CD14-positive monocyte (primary cell): ENCODE results near the gene FAM83D. TPM values are rescaled to one million over a fixed set of nuclear protein-coding genes. Genes with fewer than 3 reads are reported as not detected.

Source experiments
- DNase-seq, 3 donors: peaks; one replicate each; pipeline ENCODE4 v3.0.0-alpha.2; 2011 to 2022
- H2AFZ ChIP-seq: 2 replicates; pipeline ENCODE4 v1.6.0; 2012; ENCODE audit warnings: mild to moderate bottlenecking, low read depth, low read length, inconsistent platforms; ENCODE audit not compliant: insufficient read depth, poor library complexity, severe bottlenecking
- H3K27ac ChIP-seq, 2 donors: 1 replicate in 1 of 2; 2 replicates in 1 of 2; pipeline ENCODE4 v1.5.1; 2012 to 2013; ENCODE audit warnings: low read length in 2 of 2, control low read depth in 1 of 2, inconsistent platforms in 1 of 2, low read depth in 1 of 2, mild to moderate bottlenecking in 1 of 2
- H3K27me3 ChIP-seq, 2 donors: one replicate each; pipeline versions ENCODE4 v1.6.0 to v1.6.1; 2011 to 2013; ENCODE audit warnings: low read length in 2 of 2; ENCODE audit not compliant: control insufficient read depth in 2 of 2, insufficient read depth in 2 of 2
- H3K36me3 ChIP-seq, 2 donors: replicated peaks in 1 of 2; 1 replicate in 1 of 2; 2 replicates in 1 of 2; pipeline versions ENCODE4 v1.5.1 to v1.6.1; 2012 to 2013; ENCODE audit warnings: low read length in 2 of 2, control low read depth in 1 of 2, inconsistent platforms in 1 of 2, mild to moderate bottlenecking in 1 of 2; ENCODE audit not compliant: insufficient read depth in 2 of 2, control insufficient read depth in 1 of 2
- H3K4me1 ChIP-seq, 2 donors: 1 replicate in 1 of 2; 2 replicates in 1 of 2; pipeline versions ENCODE4 v1.5.1 to v1.6.1; 2012 to 2013; ENCODE audit warnings: low read length in 2 of 2, control low read depth in 1 of 2, inconsistent platforms in 1 of 2, mild to moderate bottlenecking in 1 of 2, moderate library complexity in 1 of 2; ENCODE audit not compliant: insufficient read depth in 2 of 2, control insufficient read depth in 1 of 2
- H3K4me2 ChIP-seq: replicated peaks from 2 replicates; pipeline ENCODE3; 2012; ENCODE audit warnings: low read length, moderate library complexity, mild to moderate bottlenecking; ENCODE audit not compliant: poor library complexity, severe bottlenecking; ENCODE audit errors: extremely low read depth
- H3K4me3 ChIP-seq, 3 experiments: fragments of 200-600 bp in 1 of 3; sonication (generic) in 1 of 3; replicated peaks in 1 of 3; 1 replicate in 2 of 3; 2 replicates in 1 of 3; pipeline ENCODE4 v1.5.1; 2011 to 2013; ENCODE audit warnings: low read length in 3 of 3, mild to moderate bottlenecking in 3 of 3, control low read depth in 2 of 3, low read depth in 2 of 3, inconsistent platforms in 1 of 3, moderate library complexity in 1 of 3
- H3K79me2 ChIP-seq: 2 replicates; pipeline ENCODE4 v1.6.0; 2012; ENCODE audit warnings: mild to moderate bottlenecking, control low read depth, inconsistent platforms, low read length, moderate library complexity; ENCODE audit not compliant: insufficient read depth
- H3K9ac ChIP-seq: 2 replicates; pipeline ENCODE4 v1.6.0; 2017; ENCODE audit warnings: low read length, mild to moderate bottlenecking; ENCODE audit not compliant: insufficient read depth, poor library complexity, severe bottlenecking
- H3K9me3 ChIP-seq, 2 donors: replicated peaks in 1 of 2; 1 replicate in 1 of 2; 2 replicates in 1 of 2; pipeline versions ENCODE4 v1.5.1 to v1.6.1; 2012 to 2013; ENCODE audit warnings: low read length in 2 of 2, control low read depth in 1 of 2; ENCODE audit not compliant: control insufficient read depth in 1 of 2, insufficient read depth in 1 of 2
- H4K20me1 ChIP-seq: 2 replicates; pipeline ENCODE4 v1.6.0; 2012; ENCODE audit warnings: mild to moderate bottlenecking, low read length, control low read depth, moderate library complexity; ENCODE audit not compliant: insufficient read depth
- H3K27ac Mint-ChIP-seq, 7 donors: one replicate each; pipeline ENCODE4 v1.8.0; 2020; ENCODE audit warnings: mild to moderate bottlenecking in 7 of 7, mixed read lengths in 7 of 7, moderate library complexity in 6 of 7, inconsistent platforms in 2 of 7
- H3K27me3 Mint-ChIP-seq, 3 donors: one replicate each; pipeline ENCODE4 v1.8.0; 2021 to 2022; ENCODE audit warnings: low read depth in 3 of 3, mild to moderate bottlenecking in 3 of 3, mixed read lengths in 3 of 3, moderate library complexity in 3 of 3, inconsistent platforms in 1 of 3
- H3K36me3 Mint-ChIP-seq, 2 donors: one replicate each; pipeline ENCODE4 v1.8.0; 2020; ENCODE audit warnings: mixed read lengths in 2 of 2, inconsistent platforms in 1 of 2, mild to moderate bottlenecking in 1 of 2
- H3K4me1 Mint-ChIP-seq: one replicate; pipeline ENCODE4 v1.8.0; 2020; ENCODE audit warnings: mild to moderate bottlenecking, mixed read lengths
- H3K4me3 Mint-ChIP-seq, 2 donors: one replicate each; pipeline ENCODE4 v1.8.0; 2020; ENCODE audit warnings: mild to moderate bottlenecking in 2 of 2, mixed read lengths in 2 of 2, moderate library complexity in 1 of 2
- H3K9me3 Mint-ChIP-seq, 7 donors: one replicate each; pipeline ENCODE4 v1.8.0; 2020 to 2022; ENCODE audit warnings: mixed read lengths in 7 of 7, mild to moderate bottlenecking in 6 of 7, moderate library complexity in 6 of 7, inconsistent platforms in 2 of 7
- WGBS: methylation state at CpG from one replicate; pipeline ENCODE4 v1.1.5; 2013; ENCODE audit warnings: missing lambda C conversion rate; ENCODE audit not compliant: insufficient coverage; 5-methylcytosine and 5-hydroxymethylcytosine counted together
- intact Hi-C, 2 donors: fragments of 100-400 bp; cut with micrococcal nuclease; formaldehyde crosslinking; loops; one replicate each; pipeline versions ENCODE4 v1.15.0 to v1.15.1; 2023
- polyA plus RNA-seq, 3 donors: library from polyadenylated mRNA; depleted of rRNA in 1 of 3; unstranded in 2 of 3; stranded (reverse) in 1 of 3; fragments of 300-500 nt in 2 of 3; fragments of >200 nt in 1 of 3; fragmentation: Illumina TruSeq in 2 of 3; gene quantifications; 1 replicate in 2 of 3; 2 replicates in 1 of 3; pipeline ENCODE4 v1.2.3, GENCODE V29; 2012 to 2021
- TF ChIP-seq, protein P1 (sequence below): fragments of 200-600 bp; IDR thresholded peaks from one replicate; pipeline ENCODE4 v1.8.0; 2022; ENCODE audit warnings: antibody characterized with exemption, mild to moderate bottlenecking

Gene FAM83D
- polyA plus RNA-seq, 3 donors, result 0.09 to 0.15 TPM; not detected in 1

- no peak for DNase-seq
- H3K27me3 Mint-ChIP-seq, result peaks cover 0 to 1% (median 0%) of the 10 kb centered on the region in 3 donors
- intact Hi-C loops, result loop anchor here in 1 of 2 donors (10.0 kb wide), 1 partner anchor 109 kb away; no protein-coding TSS in a partner anchor
- H3K79me2 ChIP-seq, result peaks cover 100% of the 10 kb centered on the region
- H3K4me3 ChIP-seq, result no peak overlapping the region
- TF ChIP-seq, protein P1, sequence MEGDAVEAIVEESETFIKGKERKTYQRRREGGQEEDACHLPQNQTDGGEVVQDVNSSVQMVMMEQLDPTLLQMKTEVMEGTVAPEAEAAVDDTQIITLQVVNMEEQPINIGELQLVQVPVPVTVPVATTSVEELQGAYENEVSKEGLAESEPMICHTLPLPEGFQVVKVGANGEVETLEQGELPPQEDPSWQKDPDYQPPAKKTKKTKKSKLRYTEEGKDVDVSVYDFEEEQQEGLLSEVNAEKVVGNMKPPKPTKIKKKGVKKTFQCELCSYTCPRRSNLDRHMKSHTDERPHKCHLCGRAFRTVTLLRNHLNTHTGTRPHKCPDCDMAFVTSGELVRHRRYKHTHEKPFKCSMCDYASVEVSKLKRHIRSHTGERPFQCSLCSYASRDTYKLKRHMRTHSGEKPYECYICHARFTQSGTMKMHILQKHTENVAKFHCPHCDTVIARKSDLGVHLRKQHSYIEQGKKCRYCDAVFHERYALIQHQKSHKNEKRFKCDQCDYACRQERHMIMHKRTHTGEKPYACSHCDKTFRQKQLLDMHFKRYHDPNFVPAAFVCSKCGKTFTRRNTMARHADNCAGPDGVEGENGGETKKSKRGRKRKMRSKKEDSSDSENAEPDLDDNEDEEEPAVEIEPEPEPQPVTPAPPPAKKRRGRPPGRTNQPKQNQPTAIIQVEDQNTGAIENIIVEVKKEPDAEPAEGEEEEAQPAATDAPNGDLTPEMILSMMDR, result no peak
- no peaks in the 10 kb centered on the region for H3K4me1 ChIP-seq
- H2AFZ ChIP-seq, result no peak overlapping the region
- H3K36me3 ChIP-seq, result peaks cover 11 to 55% of the 10 kb centered on the region in 2 donors
- H3K27me3 ChIP-seq, result no peaks in the 10 kb centered on the region
- H3K9me3 ChIP-seq, result no peaks in the 10 kb centered on the region
- no peak overlapping the region for H3K4me2 ChIP-seq
- H3K9ac ChIP-seq, result no peak overlapping the region
- H3K9me3 Mint-ChIP-seq, result no peaks in the 10 kb centered on the region
- H3K36me3 Mint-ChIP-seq, result peaks cover 23 to 57% of the 10 kb centered on the region in 2 donors
- no peak overlapping the region for H3K4me3 Mint-ChIP-seq
- H4K20me1 ChIP-seq, result no peaks in the 10 kb centered on the region
- peak overlapping the region in 5 of 7 donors; percentile 15 to 68 (median 50) for H3K27ac Mint-ChIP-seq
- 97% methylated on average over 3 of the region's 5 CpGs for WGBS
- H3K4me1 Mint-ChIP-seq, result peaks cover 16% of the 10 kb centered on the region
- no peak overlapping the region for H3K27ac ChIP-seq
Measured at GRCh38 chr20:38935967-38936407, 9.8 kb downstream of the FAM83D start.

GRCh38 chr20:38937000-38937399 lies 10.8 kb downstream of the FAM83D start:
- no peaks in the 10 kb centered on the region for H3K27me3 ChIP-seq
- H3K4me1 ChIP-seq, result no peaks in the 10 kb centered on the region
- no peak overlapping the region for H3K9ac ChIP-seq
- H2AFZ ChIP-seq, result no peak overlapping the region
- Mint-ChIP-seq H3K36me3 (peaks cover 31 to 64% of the 10 kb centered on the region in 2 donors), H3K27ac (peak overlapping the region in 1 of 7 donors; percentile 79), H3K9me3 (no peaks in the 10 kb centered on the region), H3K27me3 (peaks cover 0 to 1% (median 0%) of the 10 kb centered on the region in 3 donors), H3K4me3 (no peak overlapping the region), H3K4me1 (peaks cover 9% of the 10 kb centered on the region)
- H4K20me1 ChIP-seq, result no peaks in the 10 kb centered on the region
- H3K79me2 ChIP-seq, result peaks cover 98% of the 10 kb centered on the region
- intact Hi-C loops, result loop anchor here in 1 of 2 donors (10.0 kb wide), 1 partner anchor 108 kb away; no protein-coding TSS in a partner anchor
- no peak for DNase-seq
- 100% methylated on average over 2 of the region's 5 CpGs for WGBS
- TF ChIP-seq, protein P1, result no peak
- no peak overlapping the region for H3K27ac ChIP-seq
- no peak overlapping the region for H3K4me3 ChIP-seq
- H3K36me3 ChIP-seq, result peaks cover 14 to 65% of the 10 kb centered on the region in 2 donors
- no peaks in the 10 kb centered on the region for H3K9me3 ChIP-seq
- no peak overlapping the region for H3K4me2 ChIP-seq
